ENCODE measurements around the gene IMPA2. TPM values are rescaled to one million over a fixed set of nuclear protein-coding genes. Genes with fewer than 3 reads are reported as not detected.

The IMPA2 gene
- total and polyA plus RNA-seq, 2 of the 8 experiments (the other 6 are each of a cell fraction or from before 2014, with no cell fraction given), result 102 to 140 TPM

GRCh38 chr18:11997466-11997865, 16.2 kb downstream of the IMPA2 start:
- H2BK15ac ChIP-seq (ENCODE audit: low read length), result no peak overlapping the region
- no peak overlapping the region for H2BK5ac ChIP-seq (ENCODE audit: low read depth, low read length)
- H3K27me3 ChIP-seq (replicated peaks in 1 of 4; ENCODE audit: control insufficient read depth in 3 of 4, extremely low read depth in 1 of 4, insufficient read depth in 3 of 4, low read length in 3 of 4), result no peaks in the 10 kb centered on the region
- no peak overlapping the region for H3K4me2 ChIP-seq (ENCODE audit: insufficient read depth in 1 of 2, low read depth in 2 of 2, low read length in 2 of 2)
- no peak overlapping the region; the same call in 1 of the 2 replicates for H4K8ac ChIP-seq (ENCODE audit: extremely low read depth, insufficient read depth, low read length)
- H4K5ac ChIP-seq (ENCODE audit: insufficient read length, low read depth, low read length), result no peak overlapping the region
- H3K9ac ChIP-seq (replicated peaks in 1 of 4; ENCODE audit: extremely low read depth in 1 of 4, low read depth in 3 of 4, low read length in 3 of 4), result no peak overlapping the region
- no peak overlapping the region for H2BK12ac ChIP-seq (ENCODE audit: low read depth, low read length)
- 85% methylated on average over 9 of the region's 9 CpGs; no CpG with 5 or more reads in 1 of the 2 experiments for WGBS, 2 experiments (ENCODE audit: extremely low coverage in 1 of 2, insufficient coverage in 1 of 2, insufficient read length in 1 of 2, insufficient replicate concordance in 2 of 2, low coverage in 1 of 2, low lambda C conversion rate in 2 of 2, missing lambda C conversion rate in 1 of 2)
- no peak overlapping the region for H2BK120ac ChIP-seq (replicated peaks; ENCODE audit: low read depth, low read length)
- H3K36me3 ChIP-seq (ENCODE audit: control insufficient read depth in 2 of 4, insufficient read depth in 4 of 4, low read length in 3 of 4), result peaks cover 2 to 21% (median 15%) of the 10 kb centered on the region in 4 experiments; a peak in 7 of 8 replicates
- peaks cover 24% of the 10 kb centered on the region for H3K79me1 ChIP-seq (ENCODE audit: low read depth, low read length)
- no peak overlapping the region for H3K14ac ChIP-seq (ENCODE audit: insufficient read length)
- H3K79me2 ChIP-seq (ENCODE audit: control insufficient read depth in 1 of 2, insufficient read depth in 2 of 2, low read length in 2 of 2), result peaks cover 6 to 59% of the 10 kb centered on the region in 2 experiments
- peaks cover 5 to 14% (median 8%) of the 10 kb centered on the region in 4 experiments; a peak in 6 of 7 replicates for H3K4me1 ChIP-seq (replicated peaks in 1 of 4; ENCODE audit: control insufficient read depth in 3 of 4, insufficient read depth in 4 of 4, low read length in 3 of 4)
- H3K27ac ChIP-seq (ENCODE audit: low read depth, low read length), result no peak overlapping the region
- H3K18ac ChIP-seq (ENCODE audit: extremely low read depth, low read length), result no peak overlapping the region
- H2AK5ac ChIP-seq (ENCODE audit: low read depth, low read length), result no peak overlapping the region
- no peak overlapping the region for H3K4me3 ChIP-seq (ENCODE audit: extremely low read depth in 1 of 4, insufficient read depth in 2 of 4, low read depth in 3 of 4, low read length in 4 of 4)
- FAIRE-seq (no peak), DNase-seq (ENCODE audit: low read depth in 1 of 2, low spot score in 2 of 2) (no peak)
- TF ChIP-seq YY1 (IDR thresholded peaks at IDR 0.05; ENCODE audit: low read depth, low read length) (no peak), FOSL1 (IDR thresholded peaks at IDR 0.05; ENCODE audit: insufficient read depth, low read depth, low read length) (no peak), SIX5 (IDR thresholded peaks at IDR 0.05; ENCODE audit: low read depth, low read length) (no peak), RNF2 (IDR thresholded peaks at IDR 0.05; ENCODE audit: borderline replicate concordance, low read depth, low read length, missing control alignments, poor library complexity, severe bottlenecking) (no peak), EGR1 (IDR thresholded peaks at IDR 0.05; ENCODE audit: borderline replicate concordance, low read depth, low read length) (no peak)
- H3K56ac ChIP-seq (replicated peaks; ENCODE audit: insufficient read length, low read depth, low read length), result no peak overlapping the region
- POLR2A ChIA-PET (ENCODE audit: partially characterized antibody), result interaction anchor here (1.0 to 10.4 kb wide), 5 partner anchors 9 to 60 kb away, joined by 4 to 100 read pairs (median 5); partner anchors contain the start of gene IMPA2
- H4K91ac ChIP-seq (replicated peaks; ENCODE audit: insufficient read length, low read length), result no peak overlapping the region
- no peak overlapping the region for H3K4ac ChIP-seq (replicated peaks; ENCODE audit: insufficient read length, low read depth, low read length)
- no peak overlapping the region for H2AFZ ChIP-seq (ENCODE audit: low read length)
- peaks cover 4 to 17% of the 10 kb centered on the region in 2 experiments for H4K20me1 ChIP-seq (replicated peaks in 1 of 2; ENCODE audit: control insufficient read depth in 1 of 2, insufficient read depth in 2 of 2, low read length in 2 of 2)
- no peak overlapping the region for H3K23ac ChIP-seq (ENCODE audit: insufficient read length)
- CTCF ChIA-PET (ENCODE audit: partially characterized antibody), result interaction anchor here (0.8 to 12.5 kb wide), 11 partner anchors 12 to 342 kb away, joined by 3 to 471 read pairs (median 13); partner anchors contain the start of gene IMPA2
- peaks cover 4% of the 10 kb centered on the region; the same call in 1 of the 2 replicates for H3K23me2 ChIP-seq (ENCODE audit: low read depth, low read length)
- no peaks in the 10 kb centered on the region for H3K9me3 ChIP-seq (ENCODE audit: insufficient read depth in 2 of 2, low read depth in 1 of 2, low read length in 1 of 2)
- H2BK20ac ChIP-seq (ENCODE audit: low read length), result no peak overlapping the region

Data from H1 (cell line).